NCI-H2171 treated with DMSO at 0.1 percent for 48 hours (cell line): ENCODE results near the gene HLA-DRB5.
"Not testable (repeated sequence)": the region's sequence is repeated elsewhere in the genome, so short reads cannot be mapped to it uniquely, and the experiment has no call there.

Experiments used
- DNase-seq: peaks from one replicate; lab custom pipeline; 2025; lab: John Stamatoyannopoulos, UW

Gene HLA-DRB5

GRCh38 chr6:32501016-32501415 lies 29.1 kb downstream of the HLA-DRB5 start:
- no peak for DNase-seq

GRCh38 chr6:32492351-32492750 lies 37.7 kb downstream of the HLA-DRB5 start:
- no peak for DNase-seq

DNA sequence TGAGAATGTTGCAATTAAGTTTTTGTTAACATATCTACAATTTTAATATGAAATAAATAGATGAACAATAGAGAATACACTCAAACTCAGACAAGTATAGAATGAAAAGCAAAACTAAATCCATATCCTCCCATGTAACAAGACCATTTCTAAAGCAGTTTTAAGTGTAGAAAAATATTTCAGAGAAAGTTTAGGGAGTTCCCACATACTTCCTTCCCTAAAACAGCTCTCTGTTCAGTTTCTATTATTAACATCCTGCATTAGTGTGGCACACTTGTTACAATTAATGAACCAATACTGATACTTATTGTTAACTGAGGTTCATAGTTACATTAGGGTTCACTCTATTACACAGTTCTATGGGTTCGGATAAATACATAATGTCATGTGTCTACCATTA lies 38.4 kb downstream of the HLA-DRB5 start:
- no peak for DNase-seq

DNA sequence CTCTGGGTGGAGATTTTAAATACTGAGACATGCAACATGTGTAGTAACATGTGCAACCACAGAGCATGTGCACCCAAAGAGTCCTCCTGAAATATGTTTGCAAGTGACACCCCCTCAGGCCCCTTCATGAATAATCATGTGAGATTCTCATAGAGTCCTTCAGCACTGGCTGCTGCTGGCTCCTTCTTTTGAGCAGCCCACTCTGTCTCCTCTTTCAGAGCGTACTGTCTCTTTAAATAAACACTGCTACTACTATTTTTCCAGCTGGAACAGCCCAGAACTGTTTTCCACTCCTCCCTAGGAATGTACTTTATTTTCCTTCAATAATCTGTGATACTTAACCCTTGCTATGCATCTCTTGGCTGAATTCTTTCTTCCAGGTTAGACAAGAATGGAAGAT lies 42.0 kb downstream of the HLA-DRB5 start:
- no peak for DNase-seq

DNA sequence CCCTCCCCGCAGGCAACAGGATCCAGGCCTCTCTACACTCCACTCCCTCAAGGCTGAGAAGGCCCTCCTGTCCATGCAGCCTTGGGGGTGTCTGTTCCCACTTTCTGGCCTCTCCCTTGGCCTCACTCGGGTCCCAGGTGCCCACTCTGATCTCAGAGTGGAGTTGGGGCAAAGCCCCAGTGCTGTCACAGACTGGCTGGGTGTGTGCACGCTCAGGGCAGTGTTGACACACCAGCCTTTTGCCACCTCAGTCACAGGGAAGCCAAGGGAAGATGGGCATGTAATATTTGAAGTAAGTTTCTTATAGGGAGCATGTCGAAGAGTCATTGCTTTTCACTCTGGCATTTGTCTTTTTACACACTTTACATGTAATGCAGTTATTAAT lies 45.5 kb downstream of the HLA-DRB5 start:
- DNase-seq = no peak

GRCh38 chr6:32483968-32484613 lies 46.0 kb downstream of the HLA-DRB5 start:
- no peak for DNase-seq

DNA sequence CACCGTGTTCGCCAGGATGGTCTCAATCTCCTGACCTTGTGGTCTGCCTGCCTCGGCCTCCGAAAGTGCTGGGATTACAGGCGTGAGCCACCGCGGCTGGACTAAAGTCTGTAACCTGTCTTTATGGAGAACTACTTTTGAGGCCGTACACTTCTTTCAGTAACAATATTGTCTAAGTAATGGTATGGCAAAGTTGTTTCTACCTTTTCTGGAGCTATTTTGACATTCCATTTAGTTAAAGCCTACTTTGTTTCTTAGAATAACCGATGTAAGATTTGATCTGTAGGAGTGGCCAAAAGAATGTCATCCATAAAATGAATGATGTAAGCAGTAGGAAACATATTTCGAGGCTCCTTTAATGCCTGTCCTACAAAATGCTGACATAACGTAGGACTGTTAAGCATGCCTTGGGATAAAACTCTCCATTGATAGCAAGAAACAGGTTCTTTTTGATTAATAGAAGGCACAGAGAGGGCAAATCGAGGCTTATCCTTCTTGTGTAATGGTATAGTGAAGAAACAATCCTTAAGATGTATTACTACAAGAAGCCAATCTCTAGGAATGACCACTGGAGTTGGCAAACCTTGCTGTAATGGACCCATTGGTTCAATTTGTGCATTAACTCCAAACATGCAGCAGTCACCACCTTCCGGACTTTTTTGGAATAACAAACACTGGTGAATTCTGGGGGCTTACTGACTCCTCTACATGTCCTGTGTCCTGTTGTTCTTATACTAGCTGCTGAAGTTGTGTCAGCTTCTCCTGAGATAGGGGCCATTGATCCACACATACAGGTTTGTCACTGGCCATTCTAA lies 54.5 kb downstream of the HLA-DRB5 start:
- DNase-seq = no peak

DNA sequence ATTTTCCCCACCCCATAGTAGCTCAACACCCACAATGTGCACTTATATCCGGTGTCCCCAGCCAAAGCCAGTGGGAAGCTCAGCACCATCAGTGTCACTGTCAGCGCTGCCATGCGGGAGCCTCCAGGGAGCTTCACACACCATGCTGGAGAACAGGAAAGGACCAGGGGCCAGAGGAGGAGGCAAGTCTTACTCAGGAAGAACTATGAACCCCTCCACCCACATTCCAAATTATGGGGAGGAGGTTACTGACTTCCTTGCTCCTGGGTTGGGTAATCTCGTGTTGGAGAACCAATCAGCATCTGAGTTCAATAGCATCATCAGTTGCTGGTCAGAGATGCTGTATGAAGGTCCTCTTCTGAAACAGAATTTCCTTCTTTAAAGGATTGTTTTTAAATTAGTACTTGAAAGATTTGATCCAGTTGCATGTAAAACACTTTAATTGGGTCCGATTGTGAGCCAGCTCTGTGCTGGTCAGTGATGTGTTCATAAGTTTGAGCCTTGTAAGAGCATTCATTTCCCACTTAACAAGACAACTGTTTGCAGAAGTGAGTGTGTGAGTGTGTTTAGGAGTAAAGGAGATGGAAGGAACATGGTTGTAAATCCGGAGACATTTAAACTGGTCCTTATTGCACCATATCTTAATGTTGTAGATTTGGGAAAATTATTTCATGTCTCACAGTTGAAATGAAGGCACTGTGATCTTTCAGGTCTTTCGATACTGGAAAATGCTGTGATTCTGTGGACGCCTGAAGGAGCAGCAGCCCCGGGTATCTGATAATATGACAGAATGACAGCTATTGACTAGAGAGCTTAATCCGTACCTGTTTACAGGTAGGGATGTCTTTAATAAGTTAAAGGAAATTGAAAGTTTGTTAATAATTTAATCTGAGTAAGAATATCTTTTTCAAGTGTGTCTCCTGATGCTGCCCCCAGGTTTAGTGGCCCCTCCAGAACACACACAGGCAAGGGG lies 56.4 kb downstream of the HLA-DRB5 start:
- DNase-seq = not testable (repeated sequence)

GRCh38 chr6:32472781-32473375 lies 57.2 kb downstream of the HLA-DRB5 start:
- no peak for DNase-seq

GRCh38 chr6:32467743-32468503 lies 62.2 kb downstream of the HLA-DRB5 start:
- not testable (repeated sequence) for DNase-seq
